ENCODE data around the gene CD9.
"Not testable (repeated sequence)": the region's sequence is repeated elsewhere in the genome, so short reads cannot be mapped to it uniquely, and the experiment has no call there.

Gene CD9

DNA sequence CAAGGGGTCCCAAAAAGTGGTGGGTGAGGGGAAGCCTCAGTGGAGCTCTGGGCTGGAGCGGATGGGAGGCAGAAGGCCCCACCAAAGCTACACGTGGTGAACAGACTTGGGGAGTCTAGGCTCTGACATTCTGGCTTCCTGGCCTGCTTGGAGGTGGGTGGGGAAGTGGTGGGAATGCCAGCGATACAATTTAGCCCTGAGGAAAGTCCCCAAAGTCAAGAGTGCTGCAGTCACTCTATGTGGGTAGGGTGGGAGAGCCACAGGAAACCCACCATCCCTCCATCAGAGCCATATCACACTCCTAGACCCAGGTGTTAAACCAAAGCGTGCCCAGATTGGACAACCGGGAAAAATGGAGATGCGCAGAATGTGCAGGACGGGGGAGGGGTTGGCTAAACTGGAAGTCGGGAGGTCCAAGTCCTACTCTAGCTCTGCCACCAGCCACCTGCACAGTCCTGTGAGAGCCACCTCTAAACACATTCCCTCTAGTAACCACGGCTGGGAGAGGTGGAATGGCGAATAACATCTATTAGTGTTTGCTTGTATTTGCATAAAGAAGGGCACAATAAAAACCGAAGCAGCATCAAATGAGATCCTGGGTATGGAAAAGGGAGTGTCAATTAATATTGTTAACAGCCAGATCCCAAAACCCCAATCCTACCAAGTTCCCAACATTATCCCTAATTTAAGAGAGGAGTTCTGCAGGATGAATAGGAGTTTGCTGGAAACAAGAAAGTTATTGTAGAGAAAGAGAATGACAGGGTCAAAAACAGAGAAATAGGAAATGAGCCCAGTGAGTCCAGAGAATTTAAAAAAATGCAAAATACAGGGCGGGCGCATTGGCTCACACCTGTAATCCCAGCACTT is 14.0 kb upstream of the CD9 start:
- H3K4me3 ChIP-seq (ENCODE audit: low read depth, low read length): no peak overlapping the region
- no peak for TF ChIP-seq CTCF (IDR thresholded peaks at IDR 0.05; ENCODE audit: low read depth, low read length)
- no peak for TF ChIP-seq MAX (IDR thresholded peaks at IDR 0.05; ENCODE audit: low read depth, low read length)
- TF ChIP-seq MYC (IDR thresholded peaks at IDR 0.05; ENCODE audit: low read depth, low read length): no peak
- no peak for DNase-seq (ENCODE audit: low read depth)

DNA sequence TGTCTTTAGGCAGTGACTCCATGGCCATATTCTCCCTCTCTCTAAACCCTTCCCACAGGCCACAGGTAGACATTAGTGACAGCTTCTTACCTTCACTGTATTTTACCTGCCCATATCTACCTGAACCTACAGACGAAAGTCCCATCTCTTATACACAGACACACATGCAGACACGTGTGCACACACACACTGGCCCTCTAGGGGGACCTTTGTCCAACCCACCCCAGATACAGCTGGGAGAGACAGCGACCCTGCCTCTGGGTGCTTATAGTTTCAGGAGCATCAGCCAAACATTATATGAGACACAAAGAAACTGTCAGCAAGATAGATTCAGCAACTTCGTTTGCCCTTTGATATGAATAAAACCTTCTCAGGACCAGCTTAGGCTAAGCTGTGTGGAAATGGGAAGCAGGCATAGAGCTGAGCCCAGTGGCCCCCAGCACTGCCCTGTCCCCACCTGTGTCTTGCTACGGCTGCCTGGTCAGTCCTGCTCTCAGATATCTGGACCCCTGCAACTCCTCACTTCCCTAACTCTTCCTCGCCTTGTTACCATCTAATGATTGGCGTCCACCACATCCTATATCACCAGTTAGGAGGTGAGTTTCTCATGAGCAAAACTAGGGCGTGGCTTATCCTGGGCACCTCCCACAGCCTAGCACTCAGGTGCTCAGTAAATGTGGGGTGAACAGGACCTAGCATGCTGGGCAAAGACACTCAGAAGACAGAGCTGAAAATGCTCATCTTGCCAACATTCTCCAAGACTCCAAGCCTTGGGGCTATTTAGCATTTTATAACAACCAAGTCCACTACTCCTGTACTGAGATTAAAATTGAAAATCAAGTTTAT is 12.0 kb upstream of the CD9 start:
- no peak overlapping the region for H3K4me3 ChIP-seq (ENCODE audit: low read depth, low read length)
- no peak for DNase-seq (ENCODE audit: low read depth)
- TF ChIP-seq POLR2A (IDR thresholded peaks at IDR 0.05; ENCODE audit: extremely low read depth, insufficient read length): no peak
- no peak for TF ChIP-seq MYC (IDR thresholded peaks at IDR 0.05; ENCODE audit: low read depth, low read length)
- TF ChIP-seq MAX (IDR thresholded peaks at IDR 0.05; ENCODE audit: low read depth, low read length): no peak
- no peak for TF ChIP-seq CTCF (IDR thresholded peaks at IDR 0.05; ENCODE audit: low read depth, low read length)

GRCh38 chr12:6189028-6189427 is 11.2 kb upstream of the CD9 start:
- TF ChIP-seq MAX (IDR thresholded peaks at IDR 0.05; ENCODE audit: low read depth, low read length) (no peak), POLR2A (IDR thresholded peaks at IDR 0.05; ENCODE audit: extremely low read depth, insufficient read length) (no peak), MYC (IDR thresholded peaks at IDR 0.05; ENCODE audit: low read depth, low read length) (no peak), CTCF (IDR thresholded peaks at IDR 0.05; ENCODE audit: low read depth, low read length) (no peak)

DNA sequence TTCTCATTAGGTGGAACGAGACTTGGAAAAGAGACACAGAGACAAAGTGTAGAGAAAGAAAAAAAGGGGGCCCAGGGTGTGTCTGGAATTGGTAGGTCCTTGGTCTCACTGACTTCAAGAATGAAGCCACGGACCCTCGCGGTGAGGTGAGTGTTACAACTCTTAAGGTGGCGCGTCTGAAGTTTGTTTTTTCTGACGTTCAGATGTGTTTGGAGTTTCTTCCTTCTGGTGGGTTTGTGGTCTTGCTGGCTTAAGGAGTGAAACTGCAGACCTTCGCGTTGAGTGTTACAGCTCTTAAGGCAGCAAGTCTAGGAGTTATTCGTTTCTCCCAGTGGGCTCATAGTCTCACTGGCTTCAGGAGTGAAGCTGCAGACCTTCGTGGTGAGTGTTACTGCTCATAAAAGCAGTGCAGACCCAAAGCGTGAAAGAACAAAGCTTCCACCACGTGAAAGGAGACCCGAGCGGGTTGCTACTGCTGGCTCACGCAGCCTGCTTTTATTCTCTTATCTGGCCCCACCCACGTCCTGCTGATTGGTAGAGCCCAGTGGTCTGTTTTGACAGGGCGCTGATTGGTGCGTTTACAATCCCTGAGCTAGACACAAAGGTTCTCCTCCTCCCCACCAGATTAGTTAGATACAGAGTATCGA is 10.1 kb upstream of the CD9 start:
- DNase-seq (ENCODE audit: low read depth); H3K4me3 ChIP-seq (ENCODE audit: low read depth, low read length): not testable (repeated sequence)

More at GRCh38 chr12:6189028-6189427, 11.2 kb upstream of the CD9 start:
- no peak overlapping the region for H3K4me3 ChIP-seq (ENCODE audit: low read depth, low read length)
- no peak for DNase-seq (ENCODE audit: low read depth)

DNA sequence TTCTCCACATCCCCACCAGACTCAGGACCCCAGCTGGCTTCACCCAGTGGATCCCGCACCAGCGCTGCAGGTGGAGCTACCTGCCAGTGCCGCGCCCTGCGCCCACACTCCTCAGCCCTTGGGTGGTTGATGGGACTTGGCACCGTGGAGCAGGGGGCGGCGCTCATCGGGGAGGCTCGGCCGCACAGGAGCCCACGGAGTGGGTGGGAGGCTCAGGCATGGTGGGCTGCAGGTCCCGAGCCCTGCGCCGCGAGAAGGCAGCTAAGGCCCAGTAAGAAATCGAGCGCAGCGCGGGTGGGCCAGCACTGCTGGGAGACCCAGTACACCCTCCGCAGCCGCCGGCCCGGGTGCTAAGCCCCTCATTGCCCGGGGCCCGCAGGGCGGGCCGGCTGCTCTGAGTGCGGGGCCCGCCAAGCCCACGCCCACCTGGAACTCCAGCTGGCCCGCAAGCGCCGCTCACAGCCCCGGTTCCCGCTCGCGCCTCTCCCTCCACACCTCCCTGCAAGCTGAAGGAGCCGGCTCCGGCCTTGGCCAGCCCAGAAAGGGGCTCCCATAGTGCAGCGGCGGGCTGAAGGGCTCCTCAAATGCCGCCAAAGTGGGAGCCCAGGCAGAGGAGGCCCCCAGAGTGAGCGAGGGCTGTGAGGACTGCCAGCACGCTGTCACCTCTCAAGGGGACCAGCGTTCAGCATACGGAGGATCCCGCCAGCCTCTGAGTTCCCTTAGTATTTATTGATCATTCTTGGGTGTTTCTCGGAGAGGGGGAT is 9.3 kb upstream of the CD9 start:
- not testable (repeated sequence) for H3K4me3 ChIP-seq (ENCODE audit: low read depth, low read length); DNase-seq (ENCODE audit: low read depth)

GRCh38 chr12:6192604-6193380 is 7.4 kb upstream of the CD9 start:
- H3K4me3 ChIP-seq (ENCODE audit: low read depth, low read length): no peak overlapping the region
- DNase-seq (ENCODE audit: low read depth): no peak
- TF ChIP-seq POLR2A (IDR thresholded peaks at IDR 0.05; ENCODE audit: extremely low read depth, insufficient read length): no peak
- no peak for TF ChIP-seq MYC (IDR thresholded peaks at IDR 0.05; ENCODE audit: low read depth, low read length)
- no peak for TF ChIP-seq MAX (IDR thresholded peaks at IDR 0.05; ENCODE audit: low read depth, low read length)
- no peak for TF ChIP-seq CTCF (IDR thresholded peaks at IDR 0.05; ENCODE audit: low read depth, low read length)
